Fibroblast of lung (primary cell): Measurements from ENCODE around the gene LPP. TPM values are rescaled to one million over a fixed set of nuclear protein-coding genes. Genes with fewer than 3 reads are reported as not detected.

ENCODE experiments used
- DNase-seq, 2 donors: peaks; one replicate each; pipeline versions ENCODE4 v3.0.0 to v3.0.0-alpha.2; 2010; ENCODE audit warnings: low read depth in 2 of 2
- H2AFZ ChIP-seq: 2 replicates; pipeline ENCODE4 v1.5.1; 2012; ENCODE audit warnings: low read length, control low read depth, inconsistent platforms
- H3K27ac ChIP-seq: 2 replicates; pipeline ENCODE4 v1.5.1; 2011; ENCODE audit warnings: low read length, control low read depth; ENCODE audit not compliant: insufficient read depth
- H3K27me3 ChIP-seq: 2 replicates; pipeline ENCODE4 v1.5.1; 2011; ENCODE audit warnings: mild to moderate bottlenecking, low read length; ENCODE audit not compliant: control insufficient read depth, insufficient read depth
- H3K36me3 ChIP-seq: 2 replicates; pipeline ENCODE4 v1.5.1; 2011; ENCODE audit warnings: low read length; ENCODE audit not compliant: control insufficient read depth, insufficient read depth
- H3K4me1 ChIP-seq: 2 replicates; pipeline ENCODE4 v1.5.1; 2011; ENCODE audit warnings: low read length; ENCODE audit not compliant: control insufficient read depth, insufficient read depth; ENCODE audit errors: extremely low read depth
- H3K4me2 ChIP-seq: 2 replicates; pipeline ENCODE4 v1.5.1; 2011; ENCODE audit warnings: low read length, control low read depth; ENCODE audit not compliant: insufficient read depth; ENCODE audit errors: extremely low read depth
- H3K4me3 ChIP-seq, 4 experiments: fragments of 200-600 bp in 1 of 4; sonication (generic) in 1 of 4; replicated peaks in 1 of 4; 2 replicates each; pipeline ENCODE4 v1.5.1; 2011 to 2016; ENCODE audit warnings: low read length in 4 of 4, low read depth in 3 of 4, mild to moderate bottlenecking in 3 of 4, control low read depth in 2 of 4, inconsistent platforms in 1 of 4, mixed read lengths in 1 of 4; ENCODE audit not compliant: insufficient read depth in 1 of 4; ENCODE audit errors: control extremely low read depth in 1 of 4
- H3K79me2 ChIP-seq: 2 replicates; pipeline ENCODE4 v1.5.1; 2012; ENCODE audit warnings: mild to moderate bottlenecking, low read length, inconsistent platforms; ENCODE audit not compliant: control insufficient read depth, insufficient read depth
- H3K9ac ChIP-seq: 2 replicates; pipeline ENCODE4 v1.5.1; 2011; ENCODE audit warnings: mild to moderate bottlenecking, low read length, control low read depth; ENCODE audit not compliant: insufficient read depth
- H3K9me3 ChIP-seq: 2 replicates; pipeline ENCODE4 v1.5.1; 2012; ENCODE audit warnings: low read depth, low read length; ENCODE audit not compliant: control insufficient read depth, insufficient read depth
- H4K20me1 ChIP-seq: 2 replicates; pipeline ENCODE4 v1.5.1; 2011; ENCODE audit warnings: low read length; ENCODE audit not compliant: control insufficient read depth, insufficient read depth; ENCODE audit errors: extremely low read depth
- EZH2 ChIP-seq: IDR thresholded peaks from 2 replicates; pipeline ENCODE4 v1.5.1; 2012; ENCODE audit warnings: low read length, control low read depth, mild to moderate bottlenecking; ENCODE audit errors: missing control alignments
- polyA plus RNA-seq, 2 donors: library from polyadenylated mRNA; depleted of rRNA in 1 of 2; stranded (reverse) in 1 of 2; unstranded in 1 of 2; fragments of >200 nt; gene quantifications; 2 replicates each; pipeline ENCODE4 v1.2.1, GENCODE V29; 2011 to 2012; ENCODE audit warnings: missing spikeins in 1 of 2
- total RNA-seq: library from RNA; depleted of rRNA; stranded (reverse); fragments of >200 nt; gene quantifications from 2 replicates; pipeline ENCODE4 v1.2.1, GENCODE V29; 2014
- TF ChIP-seq, protein P1 (sequence below), 2 donors: IDR thresholded peaks in 1 of 2; conservative IDR thresholded peaks in 1 of 2; 1 replicate in 1 of 2; 2 replicates in 1 of 2; pipeline ENCODE4 v1.5.1; 2011 to 2012; ENCODE audit warnings: low read length in 2 of 2, control low read depth in 1 of 2, inconsistent platforms in 1 of 2, low read depth in 1 of 2, mild to moderate bottlenecking in 1 of 2

LPP gene
- total and polyA plus RNA-seq, 2 donors (not counting 1 experiment from before 2014, with no cell fraction given): 69.0 to 124 TPM

DNA sequence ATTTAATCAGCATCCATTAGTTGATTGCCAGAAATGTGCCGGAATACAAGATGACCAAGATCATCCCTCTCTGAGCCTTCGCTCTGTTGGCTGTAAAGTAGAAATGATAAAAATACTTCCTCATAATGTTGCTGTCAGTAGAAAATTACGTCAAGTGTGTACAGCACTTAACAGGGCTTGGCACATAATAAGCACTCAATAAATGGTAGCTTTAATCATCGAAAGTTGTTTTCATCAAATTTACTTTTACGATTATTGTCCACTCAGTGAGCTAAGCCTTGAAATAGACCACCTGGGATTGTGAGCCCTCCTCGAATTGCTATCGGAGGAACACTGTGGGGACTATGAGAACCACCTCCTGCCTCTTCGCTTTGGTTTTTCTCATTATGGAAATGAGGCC, 716.5 kb downstream of the LPP start:
- H3K9me3 ChIP-seq: no peaks in the 10 kb centered on the region
- H3K4me3 ChIP-seq: no peak overlapping the region
- TF ChIP-seq EZH2: no peak
- TF ChIP-seq, protein P1, sequence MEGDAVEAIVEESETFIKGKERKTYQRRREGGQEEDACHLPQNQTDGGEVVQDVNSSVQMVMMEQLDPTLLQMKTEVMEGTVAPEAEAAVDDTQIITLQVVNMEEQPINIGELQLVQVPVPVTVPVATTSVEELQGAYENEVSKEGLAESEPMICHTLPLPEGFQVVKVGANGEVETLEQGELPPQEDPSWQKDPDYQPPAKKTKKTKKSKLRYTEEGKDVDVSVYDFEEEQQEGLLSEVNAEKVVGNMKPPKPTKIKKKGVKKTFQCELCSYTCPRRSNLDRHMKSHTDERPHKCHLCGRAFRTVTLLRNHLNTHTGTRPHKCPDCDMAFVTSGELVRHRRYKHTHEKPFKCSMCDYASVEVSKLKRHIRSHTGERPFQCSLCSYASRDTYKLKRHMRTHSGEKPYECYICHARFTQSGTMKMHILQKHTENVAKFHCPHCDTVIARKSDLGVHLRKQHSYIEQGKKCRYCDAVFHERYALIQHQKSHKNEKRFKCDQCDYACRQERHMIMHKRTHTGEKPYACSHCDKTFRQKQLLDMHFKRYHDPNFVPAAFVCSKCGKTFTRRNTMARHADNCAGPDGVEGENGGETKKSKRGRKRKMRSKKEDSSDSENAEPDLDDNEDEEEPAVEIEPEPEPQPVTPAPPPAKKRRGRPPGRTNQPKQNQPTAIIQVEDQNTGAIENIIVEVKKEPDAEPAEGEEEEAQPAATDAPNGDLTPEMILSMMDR (conservative IDR thresholded peaks at IDR 0.05 in 1 of 2, IDR thresholded peaks at IDR 0.05 in 1 of 2; ENCODE audit: low read depth in 1 of 2, low read length in 2 of 2): no peak
- peaks cover 4% of the 10 kb centered on the region for H3K36me3 ChIP-seq
- no peak overlapping the region for H3K4me2 ChIP-seq
- H3K27me3 ChIP-seq: no peaks in the 10 kb centered on the region
- no peak for DNase-seq
- H3K9ac ChIP-seq: no peak overlapping the region
- no peaks in the 10 kb centered on the region for H3K4me1 ChIP-seq
- H2AFZ ChIP-seq: no peak overlapping the region
- no peaks in the 10 kb centered on the region for H3K79me2 ChIP-seq
- no peaks in the 10 kb centered on the region for H4K20me1 ChIP-seq
- H3K27ac ChIP-seq: no peak overlapping the region

DNA sequence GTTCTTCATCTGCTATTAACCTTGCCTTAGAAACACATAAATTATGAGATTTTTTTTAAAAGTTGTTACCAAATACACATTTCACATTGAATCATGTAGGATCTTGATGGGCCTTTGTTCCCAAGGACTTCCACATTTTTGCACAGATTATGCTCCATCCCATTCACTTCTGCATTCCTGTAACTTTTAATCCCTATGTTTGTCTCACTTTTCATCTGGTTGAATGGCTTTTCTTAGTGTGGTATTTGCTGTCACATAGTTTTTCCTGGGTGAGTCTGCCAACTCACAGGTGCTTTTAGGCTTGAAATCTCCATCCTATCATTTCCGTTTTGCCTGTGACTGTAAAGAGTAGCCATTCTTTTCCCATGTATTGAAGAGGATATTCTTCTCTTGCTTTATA, 720.6 kb downstream of the LPP start:
- Histone ChIP-seq H3K27me3 (no peaks in the 10 kb centered on the region), H2AFZ (no peak overlapping the region), H4K20me1 (no peaks in the 10 kb centered on the region), H3K4me1 (no peaks in the 10 kb centered on the region), H3K4me2 (no peak overlapping the region), H3K27ac (no peak overlapping the region), H3K79me2 (no peaks in the 10 kb centered on the region), H3K36me3 (peaks cover 6% of the 10 kb centered on the region), H3K9ac (no peak overlapping the region), H3K4me3 (no peak overlapping the region), H3K9me3 (no peaks in the 10 kb centered on the region)
- TF ChIP-seq, protein P1 (conservative IDR thresholded peaks at IDR 0.05 in 1 of 2, IDR thresholded peaks at IDR 0.05 in 1 of 2; ENCODE audit: low read depth in 1 of 2, low read length in 2 of 2): no peak
- no peak for TF ChIP-seq EZH2
- no peak for DNase-seq

DNA sequence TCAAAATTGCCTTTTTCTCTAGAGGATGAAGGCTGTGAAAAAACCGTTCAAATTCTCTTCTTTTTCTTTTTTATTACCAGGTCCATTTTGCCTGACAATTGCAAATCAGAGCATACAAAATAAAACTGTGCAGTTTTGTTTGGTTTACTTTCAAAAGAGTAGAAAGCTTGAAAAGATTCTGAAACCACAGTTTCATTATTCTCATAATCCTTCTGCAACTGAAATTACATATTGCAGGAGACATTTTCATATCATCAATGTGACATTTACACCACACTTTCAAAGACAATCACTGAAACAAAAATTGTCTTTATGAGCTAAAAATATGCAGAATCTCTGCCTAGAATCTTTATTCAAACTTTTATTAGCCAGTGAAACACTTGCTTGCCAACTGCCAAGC, 721.5 kb downstream of the LPP start:
- H3K9ac ChIP-seq: no peak overlapping the region
- no peak overlapping the region for H2AFZ ChIP-seq
- TF ChIP-seq, protein P1 (conservative IDR thresholded peaks at IDR 0.05 in 1 of 2, IDR thresholded peaks at IDR 0.05 in 1 of 2; ENCODE audit: low read depth in 1 of 2, low read length in 2 of 2): no peak
- TF ChIP-seq EZH2: no peak
- no peaks in the 10 kb centered on the region for H3K79me2 ChIP-seq
- H4K20me1 ChIP-seq: no peaks in the 10 kb centered on the region
- H3K36me3 ChIP-seq: peaks cover 6% of the 10 kb centered on the region
- DNase-seq: no peak
- no peaks in the 10 kb centered on the region for H3K4me1 ChIP-seq
- H3K9me3 ChIP-seq: no peaks in the 10 kb centered on the region
- H3K4me2 ChIP-seq: no peak overlapping the region
- no peak overlapping the region for H3K27ac ChIP-seq
- H3K27me3 ChIP-seq: no peaks in the 10 kb centered on the region
- H3K4me3 ChIP-seq: no peak overlapping the region
